A549 (cell line): ENCODE measurements around the gene RELL2.

Source experiments
- CTCF ChIP-seq: fragments of >200 bp; sonication (Bioruptor Twin); formaldehyde crosslinking; IDR thresholded peaks from 3 replicates; pipeline ENCODE4 v1.5.1; 2016
- HMGXB4 ChIP-seq: fragments of 250-450 bp; sonication (Bioruptor Pico); IDR thresholded peaks from 2 replicates; pipeline ENCODE4 v1.5.0; 2021; ENCODE audit warnings: mild to moderate bottlenecking, moderate library complexity, borderline replicate concordance
- KDM1A ChIP-seq: fragments of 200-600 bp; sonication (generic); IDR thresholded peaks from 2 replicates; pipeline ENCODE4 v1.6.1; 2016; ENCODE audit warnings: low read depth, mild to moderate bottlenecking
- MAX ChIP-seq: IDR thresholded peaks from 2 replicates; pipeline ENCODE4 v1.6.1; 2012
- PBX3 ChIP-seq: IDR thresholded peaks from 2 replicates; pipeline ENCODE4 v1.6.1; 2012
- POLR2A ChIP-seq: IDR thresholded peaks from 2 replicates; pipeline ENCODE4 v1.6.1; 2012; ENCODE audit warnings: mild to moderate bottlenecking, low read length
- REST ChIP-seq: fragments of 200-600 bp; sonication (generic); IDR thresholded peaks from 2 replicates; pipeline ENCODE4 v1.6.1; 2016; ENCODE audit warnings: antibody characterized with exemption, mild to moderate bottlenecking, moderate library complexity
- SMC3 ChIP-seq: fragments of >200 bp; sonication (Bioruptor Twin); formaldehyde crosslinking; IDR thresholded peaks from 3 replicates; pipeline ENCODE4 v1.6.1; 2018; ENCODE audit warnings: inconsistent platforms
- ZC3H11A ChIP-seq: fragments of 450-650 bp; IDR thresholded peaks from 2 replicates; pipeline ENCODE4 v1.6.1; 2014; ENCODE audit warnings: antibody characterized with exemption, mild to moderate bottlenecking

- no peak for TF ChIP-seq HMGXB4 (CRISPR knock-in tag)
- no peak for TF ChIP-seq CTCF
- no peak for TF ChIP-seq SMC3
- no peak for TF ChIP-seq ZC3H11A
- no peak for TF ChIP-seq POLR2A
- TF ChIP-seq REST, result no peak
- TF ChIP-seq PBX3, result no peak
- no peak for TF ChIP-seq KDM1A
- no peak for TF ChIP-seq MAX
Observed at GRCh38 chr5:141672841-141673813, 36.3 kb downstream of the RELL2 start.
